Inflammatory macrophage (primary cell): ENCODE measurements around the gene TENT5C.

Experiments used
- DNase-seq, 2 donors: peaks; one replicate each; pipeline ENCODE4 v3.0.0-alpha.2; 2020 to 2022

TENT5C gene

GRCh38 chr1:117636637-117637425 is 31.0 kb downstream of the TENT5C start:
- no peak for DNase-seq

GRCh38 chr1:117638141-117638540 is 32.3 kb downstream of the TENT5C start:
- DNase-seq = no peak

- DNase-seq = no peak
Measured at GRCh38 chr1:117638759-117639158, 32.9 kb downstream of the TENT5C start.

- DNase-seq = no peak
Measured at GRCh38 chr1:117639741-117640140, 33.9 kb downstream of the TENT5C start.

GRCh38 chr1:117641536-117641935 is 35.7 kb downstream of the TENT5C start:
- DNase-seq = no peak

GRCh38 chr1:117642963-117643362 is 37.1 kb downstream of the TENT5C start:
- no peak for DNase-seq

- no peak for DNase-seq
Measured at GRCh38 chr1:117643601-117644000, 37.8 kb downstream of the TENT5C start.

GRCh38 chr1:117644696-117645311 is 39.0 kb downstream of the TENT5C start:
- no peak for DNase-seq

- no peak for DNase-seq
Measured at GRCh38 chr1:117645343-117645742, 39.5 kb downstream of the TENT5C start.

GRCh38 chr1:117646007-117646811 is 40.4 kb downstream of the TENT5C start:
- DNase-seq = no peak

- DNase-seq = no peak
Measured at GRCh38 chr1:117646956-117647355, 41.1 kb downstream of the TENT5C start.

- no peak for DNase-seq
Measured at GRCh38 chr1:117648015-117648414, 42.2 kb downstream of the TENT5C start.

GRCh38 chr1:117650840-117651568 is 45.2 kb downstream of the TENT5C start:
- DNase-seq = no peak

GRCh38 chr1:117651616-117652015 is 45.8 kb downstream of the TENT5C start:
- no peak for DNase-seq

- no peak for DNase-seq
Measured at GRCh38 chr1:117652421-117652820, 46.6 kb downstream of the TENT5C start.

- DNase-seq = no peak
Measured at GRCh38 chr1:117653195-117653594, 47.3 kb downstream of the TENT5C start.

GRCh38 chr1:117653732-117654492 is 48.1 kb downstream of the TENT5C start:
- DNase-seq = peak in 1 of 2 donors; percentile 10

GRCh38 chr1:117654493-117655219 is 48.8 kb downstream of the TENT5C start:
- no peak for DNase-seq

GRCh38 chr1:117655220-117655577 is 49.4 kb downstream of the TENT5C start:
- no peak for DNase-seq

- no peak for DNase-seq
Measured at GRCh38 chr1:117656202-117656641, 50.4 kb downstream of the TENT5C start.

GRCh38 chr1:117657031-117657430 is 51.2 kb downstream of the TENT5C start:
- no peak for DNase-seq
